ENCODE data around the gene OSER1.

DNA sequence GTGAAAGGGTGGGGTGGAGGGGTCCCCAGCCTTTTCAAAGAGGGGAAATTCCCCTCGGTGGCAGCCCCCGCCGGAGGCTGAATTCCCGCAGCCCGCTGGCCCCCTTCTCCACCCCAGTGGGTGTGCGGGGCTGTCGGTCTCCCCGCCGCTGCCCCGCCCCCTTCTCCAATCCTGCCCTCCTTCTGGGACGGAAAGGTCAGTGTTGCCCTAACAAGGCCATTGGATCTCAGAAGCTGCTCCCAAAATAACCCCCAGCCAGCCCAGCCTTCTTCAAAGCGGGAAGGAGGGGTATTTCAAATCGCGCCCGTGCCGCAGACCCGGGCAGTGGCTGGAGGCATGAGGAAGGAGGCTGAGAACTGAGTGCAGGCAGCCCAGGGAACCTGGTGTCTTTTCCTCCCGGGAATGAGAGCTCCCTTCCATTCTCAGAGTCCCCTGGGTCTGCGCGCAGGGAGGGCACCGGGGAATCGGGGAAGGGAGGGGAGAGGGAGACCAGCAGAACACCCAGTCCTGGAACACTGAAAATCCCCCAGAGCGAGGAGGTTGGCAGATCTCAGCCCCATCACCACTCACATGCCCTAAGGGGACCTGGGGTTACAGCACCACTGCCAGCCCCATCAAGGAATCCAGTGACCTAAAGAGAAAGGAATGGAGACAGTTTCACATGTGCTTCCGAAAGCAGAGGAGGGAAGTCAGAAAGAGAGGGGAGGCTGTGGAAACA is 23.4 kb downstream of the OSER1 start, which contains the start of gene JPH2:
- TF ChIP-seq, protein P1, sequence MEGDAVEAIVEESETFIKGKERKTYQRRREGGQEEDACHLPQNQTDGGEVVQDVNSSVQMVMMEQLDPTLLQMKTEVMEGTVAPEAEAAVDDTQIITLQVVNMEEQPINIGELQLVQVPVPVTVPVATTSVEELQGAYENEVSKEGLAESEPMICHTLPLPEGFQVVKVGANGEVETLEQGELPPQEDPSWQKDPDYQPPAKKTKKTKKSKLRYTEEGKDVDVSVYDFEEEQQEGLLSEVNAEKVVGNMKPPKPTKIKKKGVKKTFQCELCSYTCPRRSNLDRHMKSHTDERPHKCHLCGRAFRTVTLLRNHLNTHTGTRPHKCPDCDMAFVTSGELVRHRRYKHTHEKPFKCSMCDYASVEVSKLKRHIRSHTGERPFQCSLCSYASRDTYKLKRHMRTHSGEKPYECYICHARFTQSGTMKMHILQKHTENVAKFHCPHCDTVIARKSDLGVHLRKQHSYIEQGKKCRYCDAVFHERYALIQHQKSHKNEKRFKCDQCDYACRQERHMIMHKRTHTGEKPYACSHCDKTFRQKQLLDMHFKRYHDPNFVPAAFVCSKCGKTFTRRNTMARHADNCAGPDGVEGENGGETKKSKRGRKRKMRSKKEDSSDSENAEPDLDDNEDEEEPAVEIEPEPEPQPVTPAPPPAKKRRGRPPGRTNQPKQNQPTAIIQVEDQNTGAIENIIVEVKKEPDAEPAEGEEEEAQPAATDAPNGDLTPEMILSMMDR (IDR thresholded peaks at IDR 0.05): no peak
- TF ChIP-seq POLR2A (IDR thresholded peaks at IDR 0.05): no peak

Measured in testis (tissue), 2 donors.